HepG2 (cell line): ENCODE measurements around the gene C2orf49. TPM values are rescaled to one million over a fixed set of nuclear protein-coding genes. Genes with fewer than 3 reads are reported as not detected.

Experiments used
- ARID2 ChIP-seq: sonication (generic); formaldehyde crosslinking; IDR thresholded peaks from 2 replicates; pipeline ENCODE4 v1.8.1; 2022; ENCODE audit warnings: mild to moderate bottlenecking, missing genetic modification reagents, borderline replicate concordance
- BRF2 ChIP-seq: sonication (generic); formaldehyde crosslinking; IDR thresholded peaks from 2 replicates; pipeline ENCODE4 v1.8.1; 2022; ENCODE audit warnings: mild to moderate bottlenecking, missing genetic modification reagents
- DNMT3B ChIP-seq: conservative IDR thresholded peaks from 2 replicates; pipeline ENCODE4 v1.6.1; 2016; ENCODE audit warnings: missing biosample characterization, control low read depth
- DZIP1 ChIP-seq: sonication (generic); formaldehyde crosslinking; IDR thresholded peaks from 2 replicates; pipeline ENCODE4 v1.5.0; 2020; ENCODE audit warnings: mild to moderate bottlenecking, missing genetic modification reagents
- FLYWCH1 ChIP-seq: sonication (generic); formaldehyde crosslinking; IDR thresholded peaks from 2 replicates; pipeline ENCODE4 v1.8.1; 2023; ENCODE audit warnings: mild to moderate bottlenecking, missing genetic modification reagents
- ISL2 ChIP-seq: sonication (generic); formaldehyde crosslinking; IDR thresholded peaks from 2 replicates; pipeline ENCODE4 v1.5.0; 2020; ENCODE audit warnings: missing genetic modification reagents
- NFE2L2 ChIP-seq: fragments of 150-350 bp; IDR thresholded peaks from 2 replicates; pipeline ENCODE4 v1.6.1; 2014; ENCODE audit warnings: low read length
- PLSCR1 ChIP-seq: sonication (generic); formaldehyde crosslinking; IDR thresholded peaks from 2 replicates; pipeline ENCODE4 v1.5.0; 2020; ENCODE audit warnings: missing genetic modification reagents, mild to moderate bottlenecking, borderline replicate concordance
- REPIN1 ChIP-seq: sonication (generic); formaldehyde crosslinking; IDR thresholded peaks from 2 replicates; pipeline ENCODE4 v1.8.0; 2022; ENCODE audit warnings: missing genetic modification reagents, low read depth, mild to moderate bottlenecking, borderline replicate concordance
- UBTF ChIP-seq: sonication (generic); formaldehyde crosslinking; IDR thresholded peaks from 2 replicates; pipeline ENCODE4 v1.4.0; 2020; ENCODE audit warnings: mild to moderate bottlenecking, missing genetic modification reagents
- ZNF18 ChIP-seq: sonication (generic); formaldehyde crosslinking; IDR thresholded peaks from 2 replicates; pipeline ENCODE4 v1.8.0; 2022; ENCODE audit warnings: mild to moderate bottlenecking, missing genetic modification reagents; ENCODE audit not compliant: insufficient replicate concordance
- ZNF224 ChIP-seq: sonication (generic); formaldehyde crosslinking; IDR thresholded peaks from 2 replicates; pipeline ENCODE4 v1.5.0; 2020; ENCODE audit warnings: mild to moderate bottlenecking, missing genetic modification reagents
- ZNF280D ChIP-seq: sonication (generic); formaldehyde crosslinking; IDR thresholded peaks from 2 replicates; pipeline ENCODE4 v1.5.1; 2020; ENCODE audit warnings: mild to moderate bottlenecking, missing genetic modification reagents
- ZNF430 ChIP-seq: sonication (generic); formaldehyde crosslinking; IDR thresholded peaks from 2 replicates; pipeline ENCODE4 v1.9.0; 2021; ENCODE audit warnings: mild to moderate bottlenecking, missing genetic modification reagents
- ZNF709 ChIP-seq: sonication (generic); formaldehyde crosslinking; IDR thresholded peaks from 2 replicates; pipeline ENCODE4 v1.5.0; 2020; ENCODE audit warnings: mild to moderate bottlenecking, missing genetic modification reagents
- ZNF891 ChIP-seq: sonication (generic); formaldehyde crosslinking; IDR thresholded peaks from 2 replicates; pipeline ENCODE4 v1.5.0; 2020; ENCODE audit warnings: mild to moderate bottlenecking, missing genetic modification reagents
- polyA plus RNA-seq, 8 experiments: library from polyadenylated mRNA; depleted of rRNA in 3 of 8; stranded (reverse) in 7 of 8; unstranded in 1 of 8; fragments of >200 nt; fragmentation: Illumina TruSeq in 4 of 8; extraction: Trizol in 4 of 8; gene quantifications; 2 replicates each; pipeline versions ENCODE4 v1.2.1 to v1.2.3, GENCODE V29; 2011 to 2016; ENCODE audit warnings: low read depth in 4 of 8, missing spikeins in 1 of 8, mixed read lengths in 1 of 8; ENCODE audit not compliant: insufficient read depth in 1 of 8
- total RNA-seq, 5 experiments: library from RNA; depleted of rRNA; stranded (reverse); fragments of >200 nt; fragmentation: Illumina TruSeq; extraction: Trizol; gene quantifications; 2 replicates each; pipeline ENCODE4 v1.2.3, GENCODE V29; 2016; ENCODE audit warnings: low read depth in 1 of 5

Gene C2orf49
- total and polyA plus RNA-seq, 2 of the 13 experiments (the other 11 are each of a cell fraction or from before 2014, with no cell fraction given): 24.7 to 28.8 TPM

GRCh38 chr2:105394951-105395611 is 57.7 kb downstream of the C2orf49 start (continued):
- TF ChIP-seq ZNF280D (CRISPR knock-in tag) (peak; percentile 9; the same call in 1 of the 2 replicates), ZNF224 (CRISPR knock-in tag) (no peak), ZNF709 (CRISPR knock-in tag) (no peak), NFE2L2 (no peak), ZNF430 (CRISPR knock-in tag) (no peak), DNMT3B (CRISPR knock-in tag) (no peak), ISL2 (no peak), DZIP1 (CRISPR knock-in tag) (no peak), BRF2 (no peak), REPIN1 (no peak), UBTF (no peak), ZNF891 (CRISPR knock-in tag) (no peak), PLSCR1 (CRISPR knock-in tag) (no peak), ZNF18 (CRISPR knock-in tag) (peak; percentile 79), FLYWCH1 (no peak), ARID2 (CRISPR knock-in tag) (no peak)
